Activated CD8-positive, alpha-beta memory T cell treated with anti-CD3 and anti-CD28 coated beads, Interleukin-2, amount 50 U/mL, for 24 hours (primary cell): ENCODE measurements around the gene TMEM184B.

Experiments used
- DNase-seq: peaks from one replicate; pipeline ENCODE4 v3.0.0-alpha.2; 2020; ENCODE audit errors: extremely low read depth

TMEM184B gene

GRCh38 chr22:38308791-38309498 lies 36.1 kb upstream of the TMEM184B start:
- no peak for DNase-seq

GRCh38 chr22:38305471-38306448 lies 33.0 kb upstream of the TMEM184B start:
- DNase-seq = no peak

DNA sequence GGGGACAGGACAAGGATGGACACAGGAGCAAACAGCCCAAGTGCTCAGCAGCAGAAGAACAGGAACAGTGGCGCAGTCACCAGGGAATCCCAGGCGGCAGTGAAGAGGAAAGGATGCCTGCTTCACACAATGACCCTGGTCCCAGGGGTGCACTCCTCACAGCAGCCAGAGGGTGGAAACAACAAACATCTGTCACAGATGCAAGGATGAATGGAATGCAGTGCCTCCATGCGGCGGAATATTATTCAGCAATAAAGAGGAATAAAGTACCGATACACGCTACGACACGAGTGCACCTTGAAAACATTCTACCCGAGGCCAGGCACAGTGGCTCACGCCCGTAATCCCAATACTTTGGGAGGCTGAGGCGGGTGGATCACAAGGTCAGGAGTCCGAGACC lies 31.7 kb upstream of the TMEM184B start:
- DNase-seq = no peak

DNA sequence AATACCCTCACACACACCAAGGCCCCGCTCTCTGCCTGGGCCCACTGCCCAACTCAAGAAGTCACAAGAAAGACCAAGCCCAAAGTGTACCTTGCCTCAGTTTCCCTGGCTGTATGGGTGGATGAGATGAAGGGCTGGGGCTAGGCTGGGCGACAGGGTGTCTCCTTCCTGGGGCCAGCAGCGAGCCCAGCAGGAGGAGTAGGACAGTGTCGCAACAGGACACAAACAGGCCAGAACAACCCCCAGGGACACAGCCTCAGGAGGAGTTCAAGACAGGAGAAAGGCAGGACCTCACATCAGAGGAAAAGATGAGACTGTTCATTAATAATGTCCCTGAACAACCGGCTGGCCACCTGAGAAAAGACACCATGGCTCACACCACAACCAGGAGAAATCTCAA lies 31.2 kb upstream of the TMEM184B start:
- no peak for DNase-seq

- DNase-seq = no peak
These were observed 30.1 kb upstream of the TMEM184B start for GRCh38 chr22:38302906-38303305.

- no peak for DNase-seq
These were observed 28.1 kb upstream of the TMEM184B start for GRCh38 chr22:38300946-38301345.

- DNase-seq = no peak
These were observed 27.6 kb upstream of the TMEM184B start for GRCh38 chr22:38300197-38300945.

GRCh38 chr22:38299770-38300102 lies 26.9 kb upstream of the TMEM184B start:
- no peak for DNase-seq

- no peak for DNase-seq
These were observed 25.6 kb upstream of the TMEM184B start for GRCh38 chr22:38298312-38299005.

- DNase-seq = no peak
These were observed 23.6 kb upstream of the TMEM184B start for GRCh38 chr22:38296372-38296771.

DNA sequence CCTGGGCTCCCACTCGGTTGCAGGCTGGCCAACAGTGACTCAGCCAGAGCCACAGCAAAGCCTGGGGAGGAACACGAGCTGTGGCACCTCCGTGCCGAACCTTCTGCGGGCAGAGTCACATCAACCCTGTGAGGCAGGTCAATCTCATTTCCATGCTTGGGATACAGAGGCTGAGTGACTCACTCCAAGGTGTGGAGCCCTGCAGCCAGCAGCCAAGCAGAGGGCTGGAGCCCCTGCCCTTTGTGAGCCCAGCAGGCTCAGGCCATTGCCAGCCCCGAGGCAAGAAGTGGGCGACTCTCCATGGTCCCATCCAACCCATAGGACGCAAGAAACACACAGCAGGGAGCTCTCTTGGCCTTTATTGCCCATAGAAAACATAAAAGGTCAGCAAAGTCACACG lies 23.1 kb upstream of the TMEM184B start:
- no peak for DNase-seq

DNA sequence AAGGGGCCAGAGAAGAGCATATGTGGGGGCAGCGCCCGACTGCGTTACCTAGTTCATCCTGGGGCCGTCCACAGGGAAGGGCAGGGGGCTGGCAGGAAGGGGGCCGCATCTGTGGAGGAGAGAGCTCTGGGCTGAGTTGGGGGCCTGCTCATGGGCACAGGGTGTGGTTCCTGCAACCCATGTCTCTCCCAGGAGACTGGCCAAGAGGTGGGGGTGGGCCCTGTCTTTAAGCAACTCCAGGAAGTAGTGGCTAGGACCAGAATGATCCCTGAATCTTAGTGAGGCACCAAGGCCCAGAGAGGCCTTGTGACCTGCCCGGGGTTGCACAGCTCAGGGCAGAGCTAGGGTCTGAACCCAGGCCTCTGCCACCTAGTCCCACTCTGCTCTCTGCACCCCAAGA lies 22.5 kb upstream of the TMEM184B start:
- no peak for DNase-seq

DNA sequence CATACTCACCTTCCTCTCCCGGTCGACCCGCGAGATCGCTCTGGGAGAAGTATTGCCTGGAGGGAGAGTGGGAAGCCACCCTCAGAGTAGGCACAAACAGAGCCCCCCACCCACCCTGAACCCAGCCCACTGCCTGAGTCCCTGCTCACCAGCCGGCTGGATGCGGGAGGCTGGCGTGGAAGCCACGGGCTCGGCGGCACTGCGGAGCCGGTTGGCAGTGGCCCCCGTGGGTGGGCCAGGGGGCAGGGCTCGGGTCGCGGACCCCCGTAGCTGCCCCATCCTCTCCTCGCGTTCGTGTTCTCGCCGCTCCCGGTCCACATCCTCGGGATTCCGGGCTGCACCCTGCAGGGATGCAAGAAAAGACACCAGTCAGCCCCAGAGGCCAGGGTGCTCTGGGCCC lies 21.4 kb upstream of the TMEM184B start:
- no peak for DNase-seq

DNA sequence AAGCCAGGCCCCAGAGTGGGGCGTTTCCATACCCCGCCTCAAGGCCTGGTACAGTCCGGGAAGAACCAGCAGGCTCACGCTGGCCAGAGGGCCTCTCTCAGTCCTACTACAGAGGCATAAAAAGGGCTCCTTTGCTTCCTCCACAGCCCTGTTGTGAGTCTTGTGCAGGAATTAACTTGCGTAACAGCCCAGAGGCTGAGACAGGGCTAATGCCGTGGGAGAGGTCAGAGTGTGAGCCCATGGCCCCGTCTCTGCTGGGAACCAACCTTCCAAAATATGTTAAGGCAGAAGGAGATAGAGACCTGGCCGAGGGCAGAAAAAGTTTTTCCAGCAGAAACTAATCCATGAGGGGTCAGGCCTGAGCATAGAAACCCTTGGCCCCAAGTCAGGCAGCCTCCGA lies 19.9 kb upstream of the TMEM184B start:
- DNase-seq = no peak

GRCh38 chr22:38291201-38291777 lies 18.5 kb upstream of the TMEM184B start:
- no peak for DNase-seq

GRCh38 chr22:38290347-38290746 lies 17.5 kb upstream of the TMEM184B start:
- DNase-seq = no peak

DNA sequence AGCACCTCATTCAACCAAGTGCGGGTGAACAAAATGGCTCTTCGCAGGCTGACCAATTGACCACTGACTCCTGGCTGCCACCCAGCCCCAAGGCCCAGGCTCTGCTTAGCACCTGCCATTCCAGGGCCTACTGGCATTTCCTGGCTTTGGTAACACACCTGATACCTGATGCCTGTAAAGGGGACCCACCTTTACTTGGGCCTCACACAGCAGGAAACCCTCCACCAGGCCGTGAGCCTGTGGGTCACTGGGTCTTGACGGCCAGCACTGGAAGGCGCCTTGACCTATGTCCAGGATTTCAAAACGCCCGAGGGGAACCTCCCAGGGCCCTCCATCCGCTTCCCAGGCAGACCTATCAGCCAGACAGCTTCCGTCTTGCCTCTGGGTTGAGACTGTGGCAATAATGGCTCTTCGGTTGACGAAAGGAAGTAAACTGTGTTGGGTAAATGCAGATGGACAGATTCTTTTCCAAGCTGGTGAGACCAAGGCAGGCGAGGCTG lies 16.8 kb upstream of the TMEM184B start:
- no peak for DNase-seq

DNA sequence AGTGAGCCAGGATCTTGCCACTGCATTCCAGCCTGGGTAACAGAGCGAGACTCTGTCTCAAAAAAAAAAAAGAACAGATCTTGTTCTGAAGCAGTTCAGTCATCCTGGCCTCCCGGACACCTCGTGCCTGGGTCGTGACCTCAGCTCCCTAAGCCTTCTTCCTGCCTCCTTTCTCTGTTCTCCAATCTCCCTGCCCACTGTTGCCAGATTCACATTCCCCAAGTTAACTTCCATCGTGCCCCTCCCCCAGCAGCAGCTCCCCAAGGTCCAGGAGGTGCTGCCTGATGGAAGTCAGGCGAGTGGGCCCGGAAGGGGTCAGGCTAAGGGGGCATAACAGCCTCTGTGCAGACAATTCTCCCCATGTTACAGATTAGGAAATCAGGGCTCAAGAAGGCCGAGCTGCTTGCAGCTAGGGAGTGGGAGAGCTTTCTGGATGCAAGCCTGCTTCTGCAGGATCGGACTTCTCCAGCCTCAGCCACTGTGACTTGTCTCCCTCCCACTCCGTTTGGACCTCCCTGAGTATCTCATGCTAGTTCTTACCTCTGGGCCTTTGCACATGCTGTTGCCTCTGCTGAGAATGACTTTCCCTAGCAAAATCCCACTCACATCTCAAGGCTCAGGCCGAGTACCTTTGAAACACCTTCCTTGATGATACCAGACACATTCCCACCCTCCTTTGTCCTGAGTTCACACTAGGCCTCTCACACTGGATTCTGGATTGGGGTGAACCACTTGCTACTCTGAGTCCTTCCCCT lies 14.3 kb upstream of the TMEM184B start:
- no peak for DNase-seq

GRCh38 chr22:38285018-38285417 lies 12.2 kb upstream of the TMEM184B start:
- DNase-seq = no peak

GRCh38 chr22:38284042-38284402 lies 11.2 kb upstream of the TMEM184B start:
- DNase-seq = no peak

DNA sequence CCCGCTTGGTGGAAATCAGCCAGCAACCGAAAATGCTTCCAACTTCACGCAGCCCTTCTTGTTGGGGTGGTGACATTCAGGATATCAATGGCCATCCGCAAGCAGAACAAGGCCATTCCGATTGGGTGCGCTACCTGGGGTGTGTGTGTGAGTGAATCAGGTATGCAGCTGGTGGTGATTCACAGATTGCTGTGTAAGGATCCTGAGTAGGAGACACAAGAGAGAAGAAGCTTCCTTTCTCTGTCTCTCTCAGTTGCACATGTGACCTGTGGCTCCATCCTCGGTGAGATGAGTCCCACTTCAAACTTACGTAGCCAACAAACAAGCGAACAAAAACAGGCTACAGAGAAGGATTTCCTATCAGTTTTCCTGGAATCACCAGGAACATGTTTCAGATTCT lies 9.6 kb upstream of the TMEM184B start:
- no peak for DNase-seq
